ENCODE results near the gene IGLL5. TPM values are rescaled to one million over a fixed set of nuclear protein-coding genes. Genes with fewer than 3 reads are reported as not detected.
"Not testable (repeated sequence)": the region's sequence is repeated elsewhere in the genome, so short reads cannot be mapped to it uniquely, and the experiment has no call there.

Gene IGLL5
- total and polyA plus RNA-seq, 8 donors = 2.0 to 53.1 (median 19.8) TPM; not detected in 2

DNA sequence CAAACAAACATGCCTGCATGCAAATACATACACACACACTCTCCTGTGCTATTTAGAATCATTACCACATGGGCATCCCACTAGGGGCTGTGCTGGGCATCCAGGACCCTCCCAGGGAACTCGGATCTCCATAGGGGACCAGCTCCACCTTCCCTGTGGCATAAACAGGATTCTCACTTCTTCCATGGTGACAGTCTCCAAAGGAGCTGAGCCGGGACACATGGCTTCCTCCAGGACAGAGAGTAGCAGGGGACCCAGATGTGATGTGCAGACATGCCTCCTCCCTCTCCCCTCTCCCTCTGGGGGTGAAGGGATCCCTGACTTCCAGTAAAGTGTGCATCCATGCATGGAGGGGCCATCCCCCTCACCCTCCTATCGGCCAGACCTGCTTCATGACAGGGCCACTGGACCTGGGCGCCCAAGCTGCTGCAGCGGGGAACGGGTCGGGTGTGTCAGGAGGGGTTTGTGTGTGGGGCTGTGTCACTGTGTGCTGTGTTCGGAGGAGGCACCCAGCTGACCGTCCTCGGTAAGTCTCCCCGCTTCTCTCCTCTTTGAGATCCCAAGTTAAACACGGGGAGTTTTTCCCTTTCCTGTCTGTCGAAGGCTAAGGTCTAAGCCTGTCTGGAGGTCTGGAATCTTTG lies 33.4 kb downstream of the IGLL5 start:
- no peak for TF ChIP-seq EP300 (IDR thresholded peaks at IDR 0.05)
- no peak for TF ChIP-seq POLR2A (IDR thresholded peaks at IDR 0.05)
- H3K4me1 ChIP-seq = no peaks in the 10 kb centered on the region
- no peak for DNase-seq
- no peak overlapping the region for H3K27ac ChIP-seq
- H3K9me3 ChIP-seq = no peaks in the 10 kb centered on the region
- 75 to 89% (median 80%) methylated on average over 11 to 13 of the region's 13 CpGs for WGBS, 5 donors
- intact Hi-C loops (cut with DNase I; ENCODE audit: low total_unique reads) = no loop called here
- no peak overlapping the region for H3K4me3 ChIP-seq
- no peaks in the 10 kb centered on the region for H3K36me3 ChIP-seq
- peaks cover 0 to 5% (median 0%) of the 10 kb centered on the region in 3 donors for H3K27me3 ChIP-seq

DNA sequence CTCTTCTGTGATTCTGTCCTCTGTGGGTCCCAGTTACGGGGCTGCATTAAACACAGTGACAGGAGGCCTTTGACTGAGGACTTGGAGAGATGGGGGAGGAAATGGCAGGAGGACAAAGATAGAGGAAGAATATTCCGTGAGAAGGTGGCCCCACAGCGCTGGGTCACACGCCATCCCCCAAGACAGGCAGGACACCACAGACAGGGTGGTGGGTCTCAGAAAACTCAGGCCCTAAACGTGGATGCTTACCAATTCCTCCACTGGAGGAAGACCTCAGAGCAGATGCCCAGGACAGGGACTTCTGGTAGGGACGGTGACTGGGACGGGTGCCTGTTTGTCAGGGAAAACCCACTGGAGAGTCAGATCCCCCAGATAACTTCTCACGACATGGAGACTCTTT lies 34.0 kb downstream of the IGLL5 start:
- Histone ChIP-seq H3K36me3 (no peaks in the 10 kb centered on the region), H3K27ac (no peak overlapping the region), H3K4me3 (no peak overlapping the region), H3K4me1 (no peaks in the 10 kb centered on the region), H3K9me3 (no peaks in the 10 kb centered on the region), H3K27me3 (peaks cover 0 to 9% (median 0%) of the 10 kb centered on the region in 3 donors)
- DNase-seq = no peak
- intact Hi-C loops (cut with DNase I; ENCODE audit: low total_unique reads) = no loop called here
- 73 to 87% (median 82%) methylated on average over 8 of the region's 8 CpGs for WGBS, 5 donors
- no peak for TF ChIP-seq EP300 (IDR thresholded peaks at IDR 0.05)
- TF ChIP-seq POLR2AphosphoS5 (IDR thresholded peaks at IDR 0.05) = no peak

DNA sequence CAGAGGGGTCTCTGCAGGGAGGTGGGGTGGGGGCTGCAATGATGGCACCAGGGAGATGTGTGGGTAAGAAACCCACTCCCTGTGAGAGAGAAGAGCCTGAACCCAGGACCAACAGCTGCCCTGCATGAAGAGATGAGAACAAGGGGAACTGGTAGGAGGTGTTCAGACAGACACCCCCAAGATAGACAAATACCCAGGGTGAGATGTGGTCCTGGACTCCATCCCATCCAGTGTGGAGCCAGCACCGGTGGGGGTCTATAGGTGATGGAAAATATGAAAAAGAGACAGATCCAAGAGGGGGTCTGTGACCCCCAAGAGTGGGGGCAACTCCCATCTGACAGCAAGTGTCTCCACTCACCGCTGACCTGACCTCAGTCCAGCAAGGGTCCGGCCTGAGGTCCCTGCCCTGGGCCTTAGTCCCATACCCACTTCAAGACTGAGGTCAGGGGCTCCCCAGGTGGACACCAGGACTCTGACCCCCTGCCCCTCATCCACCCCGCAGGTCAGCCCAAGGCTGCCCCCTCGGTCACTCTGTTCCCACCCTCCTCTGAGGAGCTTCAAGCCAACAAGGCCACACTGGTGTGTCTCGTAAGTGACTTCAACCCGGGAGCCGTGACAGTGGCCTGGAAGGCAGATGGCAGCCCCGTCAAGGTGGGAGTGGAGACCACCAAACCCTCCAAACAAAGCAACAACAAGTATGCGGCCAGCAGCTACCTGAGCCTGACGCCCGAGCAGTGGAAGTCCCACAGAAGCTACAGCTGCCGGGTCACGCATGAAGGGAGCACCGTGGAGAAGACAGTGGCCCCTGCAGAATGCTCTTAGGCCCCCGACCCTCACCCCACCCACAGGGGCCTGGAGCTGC lies 34.7 kb downstream of the IGLL5 start:
- H3K36me3 ChIP-seq; DNase-seq; H3K27ac ChIP-seq; intact Hi-C loops (cut with DNase I; ENCODE audit: low total_unique reads); H3K9me3 ChIP-seq; H3K4me3 ChIP-seq; H3K4me1 ChIP-seq: not testable (repeated sequence)
- WGBS, 5 donors = 80 to 86% (median 85%) methylated on average over 5 to 15 of the region's 16 CpGs
- H3K27me3 ChIP-seq = peaks cover 0 to 12% (median 0%) of the 10 kb centered on the region in 3 donors

DNA sequence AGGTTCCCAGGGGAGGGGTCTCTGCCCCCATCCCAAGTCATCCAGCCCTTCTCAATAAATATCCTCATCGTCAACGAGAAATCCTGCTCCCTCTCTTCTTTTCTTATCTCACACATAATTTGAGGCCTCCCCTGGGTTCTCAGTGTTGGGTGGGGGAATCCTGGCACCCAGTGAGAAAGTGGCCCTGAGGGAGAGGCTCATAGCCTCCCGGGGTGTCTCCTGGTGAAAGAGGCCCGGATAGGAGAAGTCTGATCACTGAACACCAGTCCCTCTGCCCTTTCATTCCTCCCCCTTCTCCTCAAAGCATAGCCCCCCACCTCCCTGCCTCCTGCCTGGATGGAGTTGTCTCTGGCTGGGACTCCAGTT lies 35.3 kb downstream of the IGLL5 start:
- TF ChIP-seq POLR2AphosphoS5 (IDR thresholded peaks at IDR 0.05) = no peak
- TF ChIP-seq, protein P1, sequence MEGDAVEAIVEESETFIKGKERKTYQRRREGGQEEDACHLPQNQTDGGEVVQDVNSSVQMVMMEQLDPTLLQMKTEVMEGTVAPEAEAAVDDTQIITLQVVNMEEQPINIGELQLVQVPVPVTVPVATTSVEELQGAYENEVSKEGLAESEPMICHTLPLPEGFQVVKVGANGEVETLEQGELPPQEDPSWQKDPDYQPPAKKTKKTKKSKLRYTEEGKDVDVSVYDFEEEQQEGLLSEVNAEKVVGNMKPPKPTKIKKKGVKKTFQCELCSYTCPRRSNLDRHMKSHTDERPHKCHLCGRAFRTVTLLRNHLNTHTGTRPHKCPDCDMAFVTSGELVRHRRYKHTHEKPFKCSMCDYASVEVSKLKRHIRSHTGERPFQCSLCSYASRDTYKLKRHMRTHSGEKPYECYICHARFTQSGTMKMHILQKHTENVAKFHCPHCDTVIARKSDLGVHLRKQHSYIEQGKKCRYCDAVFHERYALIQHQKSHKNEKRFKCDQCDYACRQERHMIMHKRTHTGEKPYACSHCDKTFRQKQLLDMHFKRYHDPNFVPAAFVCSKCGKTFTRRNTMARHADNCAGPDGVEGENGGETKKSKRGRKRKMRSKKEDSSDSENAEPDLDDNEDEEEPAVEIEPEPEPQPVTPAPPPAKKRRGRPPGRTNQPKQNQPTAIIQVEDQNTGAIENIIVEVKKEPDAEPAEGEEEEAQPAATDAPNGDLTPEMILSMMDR (IDR thresholded peaks at IDR 0.05) = no peak
- no peak for TF ChIP-seq EP300 (IDR thresholded peaks at IDR 0.05)
- no peak for TF ChIP-seq POLR2A (IDR thresholded peaks at IDR 0.05)
- WGBS, 5 donors = 73 to 84% (median 77%) methylated on average over 4 of the region's 4 CpGs
- Histone ChIP-seq H3K4me3 (no peak overlapping the region), H3K27ac (no peak overlapping the region), H3K4me1 (no peaks in the 10 kb centered on the region), H3K36me3 (no peaks in the 10 kb centered on the region), H3K9me3 (no peaks in the 10 kb centered on the region), H3K27me3 (peaks cover 0 to 18% (median 0%) of the 10 kb centered on the region in 3 donors)
- no peak for DNase-seq
- intact Hi-C loops (cut with DNase I; ENCODE audit: low total_unique reads) = no loop called here

DNA sequence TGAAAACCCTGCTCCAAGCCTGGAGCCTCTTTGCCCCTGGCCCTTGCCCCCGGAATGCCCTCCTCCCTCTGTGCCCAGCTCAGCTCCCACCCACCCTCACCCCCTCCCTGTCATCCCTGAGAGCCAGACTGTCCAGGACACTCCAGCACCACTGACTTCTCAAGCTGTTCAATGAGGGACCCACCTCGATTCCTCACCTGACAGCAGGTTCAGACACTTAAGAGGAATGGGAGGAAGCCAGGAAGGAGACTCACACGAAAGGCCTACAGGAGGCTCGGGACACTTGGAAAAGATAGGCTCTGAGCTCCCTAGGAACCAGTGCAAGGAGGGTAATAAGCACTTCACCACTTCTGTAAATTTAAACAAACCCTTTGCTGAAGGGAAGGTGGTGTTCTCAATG lies 35.8 kb downstream of the IGLL5 start:
- WGBS, 5 donors = 88 to 94% (median 90%) methylated on average over 4 of the region's 4 CpGs
- intact Hi-C loops (cut with DNase I; ENCODE audit: low total_unique reads) = no loop called here
- Histone ChIP-seq H3K9me3 (no peaks in the 10 kb centered on the region), H3K4me3 (no peak overlapping the region), H3K4me1 (no peaks in the 10 kb centered on the region), H3K36me3 (no peaks in the 10 kb centered on the region), H3K27ac (no peak overlapping the region), H3K27me3 (peaks cover 0 to 23% (median 0%) of the 10 kb centered on the region in 3 donors)
- no peak for DNase-seq
- TF ChIP-seq POLR2AphosphoS5 (IDR thresholded peaks at IDR 0.05) = no peak

DNA sequence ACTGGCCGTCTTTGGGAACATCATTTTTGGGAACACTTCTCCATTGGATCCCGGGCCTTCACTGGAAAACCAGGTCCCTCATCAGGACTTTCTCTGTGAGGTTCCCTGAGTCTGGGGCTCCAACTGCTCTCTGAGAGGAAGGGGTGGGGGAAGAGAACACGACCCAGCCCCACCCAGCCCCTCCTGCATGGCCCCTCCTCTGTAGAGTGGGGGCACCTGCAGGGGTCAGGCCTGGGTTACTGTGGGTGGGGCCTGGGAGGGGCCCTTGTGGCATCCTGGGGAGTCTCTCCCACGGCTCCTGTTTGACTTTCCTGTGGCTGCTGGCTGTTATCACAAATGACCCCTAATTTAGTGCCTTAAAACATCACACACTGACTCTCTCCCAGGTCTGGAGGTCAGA lies 36.3 kb downstream of the IGLL5 start:
- intact Hi-C loops (cut with DNase I; ENCODE audit: low total_unique reads) = no loop called here
- 57 to 66% (median 62%) methylated on average over 4 of the region's 4 CpGs for WGBS, 5 donors
- Histone ChIP-seq H3K4me1 (no peaks in the 10 kb centered on the region), H3K9me3 (no peaks in the 10 kb centered on the region), H3K4me3 (no peak overlapping the region), H3K27me3 (peaks cover 0 to 28% (median 0%) of the 10 kb centered on the region in 3 donors), H3K27ac (no peak overlapping the region), H3K36me3 (no peaks in the 10 kb centered on the region)
- DNase-seq = no peak
- TF ChIP-seq EP300 (IDR thresholded peaks at IDR 0.05) = no peak
- TF ChIP-seq POLR2AphosphoS5 (IDR thresholded peaks at IDR 0.05) = no peak
- TF ChIP-seq, protein P1 (IDR thresholded peaks at IDR 0.05) = no peak
- no peak for TF ChIP-seq POLR2A (IDR thresholded peaks at IDR 0.05)

All from stomach (tissue), 9 donors.